DND-41 (cell line): ENCODE data around the gene RNF225.
"Not testable (repeated sequence)": the region's sequence is repeated elsewhere in the genome, so short reads cannot be mapped to it uniquely, and the experiment has no call there.

Experiments
- ATAC-seq: fragments of 200-7000 bp; cut with Tn5 transposase; 3 replicates; pipeline ENCODE4 v1.9.1; 2021; ENCODE audit warnings: low read depth; ENCODE audit not compliant: insufficient read depth
- DNase-seq: peaks from one replicate; pipeline ENCODE4 v3.0.0-alpha.2; 2020
- H2AFZ ChIP-seq: 2 replicates; pipeline ENCODE4 v1.6.0; 2012; ENCODE audit warnings: low read depth, low read length
- H3K27ac ChIP-seq: 2 replicates; pipeline ENCODE4 v1.5.1; 2012; ENCODE audit warnings: low read length, inconsistent platforms
- H3K27me3 ChIP-seq: fragments of 200-600 bp; sonication (generic); 2 replicates; pipeline ENCODE4 v1.6.0; 2012; ENCODE audit warnings: low read length, mild to moderate bottlenecking, inconsistent platforms; ENCODE audit not compliant: insufficient read depth, poor library complexity
- H3K36me3 ChIP-seq: 2 replicates; pipeline ENCODE4 v1.5.1; 2012; ENCODE audit warnings: low read length, inconsistent platforms; ENCODE audit not compliant: insufficient read depth
- H3K4me1 ChIP-seq: 2 replicates; pipeline ENCODE4 v1.5.1; 2012; ENCODE audit warnings: mild to moderate bottlenecking, low read length; ENCODE audit not compliant: insufficient read depth
- H3K4me2 ChIP-seq: 2 replicates; pipeline ENCODE4 v1.6.0; 2012; ENCODE audit warnings: mild to moderate bottlenecking, moderate library complexity, low read length, inconsistent platforms; ENCODE audit not compliant: insufficient read depth
- H3K4me3 ChIP-seq, 2 experiments: fragments of 200-600 bp in 1 of 2; shearing (Covaris generic) in 1 of 2; 2 replicates each; pipeline ENCODE4 v1.5.1; 2012 to 2016; ENCODE audit warnings: inconsistent platforms in 2 of 2, low read length in 2 of 2, mild to moderate bottlenecking in 2 of 2, low read depth in 1 of 2, moderate library complexity in 1 of 2
- H3K79me2 ChIP-seq: 2 replicates; pipeline ENCODE4 v1.6.0; 2012; ENCODE audit warnings: low read length, inconsistent platforms; ENCODE audit not compliant: insufficient read depth
- H3K9ac ChIP-seq: 2 replicates; pipeline ENCODE4 v1.6.0; 2012; ENCODE audit warnings: low read depth, mild to moderate bottlenecking, inconsistent platforms, low read length, moderate library complexity
- H3K9me3 ChIP-seq: 2 replicates; pipeline ENCODE4 v1.5.1; 2012; ENCODE audit warnings: low read length, moderate library complexity, mild to moderate bottlenecking, inconsistent platforms; ENCODE audit not compliant: insufficient read depth, severe bottlenecking
- H4K20me1 ChIP-seq: 2 replicates; pipeline ENCODE4 v1.6.0; 2012; ENCODE audit warnings: low read length; ENCODE audit not compliant: insufficient read depth
- EZH2 ChIP-seq: IDR thresholded peaks from 3 replicates; pipeline ENCODE4 v1.6.1; 2012; ENCODE audit warnings: borderline replicate concordance, low read depth, mild to moderate bottlenecking, moderate library complexity, low read length, inconsistent platforms; ENCODE audit not compliant: severe bottlenecking
- TF ChIP-seq, protein P1 (sequence below): IDR thresholded peaks from 2 replicates; pipeline ENCODE4 v1.5.1; 2012; ENCODE audit warnings: borderline replicate concordance, low read length, moderate library complexity, mild to moderate bottlenecking; ENCODE audit not compliant: poor library complexity, severe bottlenecking; ENCODE audit errors: extremely low read depth

Gene RNF225

DNA sequence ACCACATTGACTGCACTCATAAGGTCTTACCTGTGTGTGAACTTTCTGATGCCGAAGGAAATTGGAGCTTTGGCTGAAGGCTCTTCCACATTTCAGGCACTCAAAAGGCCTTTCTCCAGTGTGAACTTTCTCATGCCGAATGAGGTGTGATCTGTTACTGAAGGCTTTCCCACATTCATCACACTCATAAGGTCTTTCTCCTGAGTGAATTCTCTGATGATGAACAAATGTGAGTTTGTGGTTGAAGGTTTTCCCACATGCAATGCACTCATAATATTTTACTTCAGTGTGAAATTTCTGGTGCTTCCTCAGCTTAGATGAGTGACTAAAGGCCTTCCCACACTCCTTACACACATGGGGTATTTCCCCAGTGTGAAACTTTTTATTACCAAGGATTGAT lies 38.8 kb downstream of the RNF225 start:
- Histone ChIP-seq H4K20me1 (no peaks in the 10 kb centered on the region), H3K27me3 (no peaks in the 10 kb centered on the region), H3K4me1 (no peaks in the 10 kb centered on the region), H3K9ac (no peak overlapping the region), H3K4me2 (no peak overlapping the region), H3K4me3 (no peak overlapping the region), H3K79me2 (no peaks in the 10 kb centered on the region), H2AFZ (no peak overlapping the region), H3K27ac (no peak overlapping the region), H3K36me3 (no peaks in the 10 kb centered on the region), H3K9me3 (no peaks in the 10 kb centered on the region)
- no peak for TF ChIP-seq EZH2
- TF ChIP-seq, protein P1, sequence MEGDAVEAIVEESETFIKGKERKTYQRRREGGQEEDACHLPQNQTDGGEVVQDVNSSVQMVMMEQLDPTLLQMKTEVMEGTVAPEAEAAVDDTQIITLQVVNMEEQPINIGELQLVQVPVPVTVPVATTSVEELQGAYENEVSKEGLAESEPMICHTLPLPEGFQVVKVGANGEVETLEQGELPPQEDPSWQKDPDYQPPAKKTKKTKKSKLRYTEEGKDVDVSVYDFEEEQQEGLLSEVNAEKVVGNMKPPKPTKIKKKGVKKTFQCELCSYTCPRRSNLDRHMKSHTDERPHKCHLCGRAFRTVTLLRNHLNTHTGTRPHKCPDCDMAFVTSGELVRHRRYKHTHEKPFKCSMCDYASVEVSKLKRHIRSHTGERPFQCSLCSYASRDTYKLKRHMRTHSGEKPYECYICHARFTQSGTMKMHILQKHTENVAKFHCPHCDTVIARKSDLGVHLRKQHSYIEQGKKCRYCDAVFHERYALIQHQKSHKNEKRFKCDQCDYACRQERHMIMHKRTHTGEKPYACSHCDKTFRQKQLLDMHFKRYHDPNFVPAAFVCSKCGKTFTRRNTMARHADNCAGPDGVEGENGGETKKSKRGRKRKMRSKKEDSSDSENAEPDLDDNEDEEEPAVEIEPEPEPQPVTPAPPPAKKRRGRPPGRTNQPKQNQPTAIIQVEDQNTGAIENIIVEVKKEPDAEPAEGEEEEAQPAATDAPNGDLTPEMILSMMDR = no peak
- ATAC-seq (no peak), DNase-seq (no peak)

- Histone ChIP-seq H3K9me3 (no peaks in the 10 kb centered on the region), H3K4me1 (no peaks in the 10 kb centered on the region), H3K27ac (no peak within 1 kb of the TSS), H4K20me1 (no peaks in the 10 kb centered on the region), H3K9ac (no peak within 1 kb of the TSS), H3K27me3 (no peaks in the 10 kb centered on the region), H3K4me3 (no peak within 1 kb of the TSS), H3K36me3 (no peaks in the 10 kb centered on the region), H2AFZ (no peak within 1 kb of the TSS), H3K4me2 (no peak within 1 kb of the TSS), H3K79me2 (no peaks in the 10 kb centered on the region)
- ATAC-seq (no peak), DNase-seq (no peak)
- TF ChIP-seq, protein P1 = no peak
Measured at GRCh38 chr19:58439576-58440554, 44.4 kb downstream of the RNF225 start, which contains the start of gene ZNF132. ZNF132 (minus strand) TSS chr19:58440153; CDS start chr19:58439821, 332 bp downstream.

DNA sequence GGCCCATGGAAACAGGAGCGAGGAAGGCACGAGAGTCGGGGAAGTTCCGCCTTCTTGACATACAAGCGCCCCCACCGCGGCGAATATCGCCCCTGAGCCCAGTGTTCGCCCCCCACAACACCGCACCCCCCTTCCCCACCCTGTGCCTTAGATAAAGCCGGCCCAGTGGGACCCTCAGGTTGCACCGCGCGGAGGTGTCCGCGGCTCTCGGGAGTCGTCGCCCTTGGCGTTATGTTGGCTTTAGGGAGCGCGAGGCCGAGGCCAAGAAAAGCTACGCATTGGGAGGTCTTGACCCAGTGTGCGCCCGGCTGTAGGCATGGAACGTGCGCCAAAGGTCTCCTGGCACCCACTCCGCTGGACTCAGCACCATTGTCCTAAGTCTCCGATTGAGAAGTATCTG lies 45.1 kb downstream of the RNF225 start:
- Histone ChIP-seq H3K9me3 (no peaks in the 10 kb centered on the region), H3K27ac (no peak overlapping the region), H4K20me1 (no peaks in the 10 kb centered on the region), H3K27me3 (no peaks in the 10 kb centered on the region), H3K79me2 (no peaks in the 10 kb centered on the region), H3K4me3 (no peak overlapping the region), H3K36me3 (no peaks in the 10 kb centered on the region), H3K9ac (no peak overlapping the region), H3K4me1 (no peaks in the 10 kb centered on the region), H3K4me2 (no peak overlapping the region), H2AFZ (no peak overlapping the region)
- ATAC-seq (no peak), DNase-seq (no peak)
- TF ChIP-seq, protein P1 = no peak
- TF ChIP-seq EZH2 = no peak

- not testable (repeated sequence) for H4K20me1 ChIP-seq, H3K4me2 ChIP-seq, H3K9me3 ChIP-seq, ATAC-seq, H3K79me2 ChIP-seq, H3K4me1 ChIP-seq, H3K27ac ChIP-seq, H2AFZ ChIP-seq, DNase-seq, H3K9ac ChIP-seq, H3K36me3 ChIP-seq, H3K4me3 ChIP-seq, H3K27me3 ChIP-seq
Measured at GRCh38 chr19:58442986-58443385, 47.5 kb downstream of the RNF225 start.
